NCI-H2081 (cell line): ENCODE results near the gene ZNF212.
"Not testable (repeated sequence)": the region's sequence is repeated elsewhere in the genome, so short reads cannot be mapped to it uniquely, and the experiment has no call there.

Experiments used
- DNase-seq, 2 experiments: peaks; one replicate each; lab custom pipeline; 2025; lab: John Stamatoyannopoulos, UW

ZNF212 gene

DNA sequence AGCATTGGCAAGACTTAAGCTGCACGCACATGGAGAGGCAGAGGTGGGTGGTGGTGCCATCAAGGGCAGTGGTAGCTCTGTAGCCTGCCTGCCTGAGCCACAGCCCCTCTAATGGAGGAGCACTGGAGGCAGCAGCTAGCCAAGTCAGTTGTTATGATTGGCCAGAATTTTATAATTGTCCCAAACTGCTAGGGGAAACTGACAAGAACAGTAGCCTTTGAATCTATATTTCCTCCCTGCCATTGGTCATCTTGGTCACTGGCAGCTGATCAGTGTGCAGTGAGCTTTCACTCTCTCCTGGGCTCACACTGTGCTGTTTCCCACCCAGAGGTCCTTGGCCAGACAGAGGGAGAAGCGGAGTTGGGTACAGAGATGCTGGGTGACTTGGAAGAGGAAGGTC lies 12.9 kb downstream of the ZNF212 start:
- DNase-seq, result no peak

DNA sequence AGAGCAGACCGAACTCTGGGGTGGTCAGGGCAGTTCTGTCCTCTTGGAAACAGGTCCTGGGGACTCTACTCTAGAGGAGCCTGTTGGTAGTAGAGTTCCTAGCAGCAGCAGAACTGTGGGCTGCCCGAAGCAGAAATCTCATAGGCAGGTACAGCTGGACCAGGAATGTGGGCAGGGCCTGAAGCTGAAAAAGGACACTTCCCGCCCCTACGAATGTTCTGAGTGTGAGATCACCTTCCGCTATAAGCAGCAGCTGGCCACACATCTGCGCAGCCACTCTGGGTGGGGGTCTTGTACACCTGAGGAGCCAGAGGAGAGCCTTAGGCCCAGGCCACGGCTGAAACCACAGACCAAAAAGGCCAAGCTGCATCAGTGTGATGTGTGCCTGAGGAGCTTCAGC lies 14.2 kb downstream of the ZNF212 start:
- no peak for DNase-seq

DNA sequence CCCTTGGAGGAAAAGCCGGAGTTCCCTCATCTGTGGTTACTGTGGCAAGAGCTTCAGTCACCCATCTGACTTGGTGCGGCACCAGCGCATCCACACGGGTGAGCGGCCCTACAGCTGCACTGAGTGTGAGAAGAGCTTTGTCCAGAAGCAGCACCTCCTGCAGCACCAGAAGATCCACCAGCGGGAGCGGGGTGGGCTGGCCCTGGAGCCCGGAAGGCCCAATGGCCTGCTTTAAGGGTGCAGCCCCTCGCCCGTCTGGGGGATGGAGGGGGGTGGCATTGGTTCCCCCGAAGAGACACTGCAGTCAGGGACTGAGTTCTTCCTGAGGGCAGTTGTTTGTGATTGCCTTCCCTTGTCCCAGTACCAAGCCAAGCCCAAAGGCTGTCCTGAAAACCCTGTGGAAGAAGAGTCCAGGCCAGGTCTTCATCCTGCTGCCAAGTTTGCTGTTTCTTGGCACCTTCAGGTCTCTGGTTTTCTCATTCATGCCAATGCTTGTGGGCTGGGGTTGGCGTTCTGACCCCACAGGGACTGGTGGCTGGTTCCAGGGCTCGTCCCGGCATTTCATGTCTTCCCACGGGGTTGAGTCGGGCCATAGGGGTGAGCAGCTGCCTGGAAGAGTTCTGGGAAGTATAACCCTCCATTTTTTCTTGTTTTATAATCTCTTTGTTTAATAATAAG lies 14.9 kb downstream of the ZNF212 start:
- no peak for DNase-seq

DNA sequence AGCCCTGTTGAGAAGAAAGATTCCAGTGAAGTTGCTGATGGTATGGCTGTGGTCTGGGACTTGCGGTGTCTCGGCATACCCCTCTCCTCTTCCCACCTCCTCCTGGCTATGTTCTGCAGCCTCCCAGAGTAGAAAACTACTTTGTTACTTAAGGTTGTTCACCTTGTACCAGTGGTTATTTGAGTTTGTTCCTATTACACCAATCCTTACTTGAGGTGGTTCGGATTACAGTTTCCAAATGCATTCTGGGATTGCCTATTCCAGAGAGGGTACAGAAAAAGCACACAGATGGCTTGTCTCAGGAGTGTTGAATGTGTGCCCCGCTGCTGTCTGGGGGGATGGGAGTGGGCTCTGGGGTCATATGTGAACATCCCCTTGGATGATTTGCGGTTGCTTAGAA lies 15.7 kb downstream of the ZNF212 start:
- no peak for DNase-seq

DNA sequence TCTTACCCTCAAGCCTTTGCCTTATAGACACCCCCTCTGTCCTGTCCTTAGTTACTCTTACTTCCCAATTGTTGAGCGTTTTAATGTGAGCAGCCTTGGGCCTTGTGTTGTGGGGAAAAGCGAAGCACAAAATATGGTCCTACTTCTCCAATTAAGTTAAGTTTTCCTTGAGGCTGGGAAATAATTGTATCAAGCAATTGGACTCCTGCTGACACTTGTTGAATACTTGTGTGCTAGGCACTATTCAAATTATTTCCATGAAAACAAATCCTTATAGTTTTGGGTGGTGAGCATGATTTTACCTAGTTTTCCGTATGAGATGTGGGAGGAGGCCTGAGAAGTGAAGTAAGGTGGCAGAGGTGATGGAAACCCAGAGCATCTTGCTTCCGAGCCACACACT lies 17.1 kb downstream of the ZNF212 start:
- DNase-seq, result no peak

DNA sequence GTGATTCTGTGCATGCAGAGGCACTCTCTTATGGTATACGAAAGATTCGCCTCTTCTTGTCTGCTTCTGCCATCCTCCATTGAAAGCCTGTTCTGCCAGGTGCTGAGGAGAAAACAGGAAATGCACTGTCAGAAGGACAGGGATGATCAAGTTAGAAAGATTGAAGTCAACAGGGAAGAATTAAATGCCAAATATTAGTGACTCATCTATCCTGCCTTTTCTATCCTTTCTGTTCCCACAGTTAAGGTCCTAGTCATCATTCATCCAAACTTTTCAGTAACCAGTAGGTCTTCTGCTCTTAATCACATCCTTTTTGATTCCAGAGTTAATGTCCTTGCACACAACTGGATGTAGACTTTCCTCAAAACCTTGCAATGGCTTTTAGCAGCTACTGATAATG lies 17.7 kb downstream of the ZNF212 start:
- no peak for DNase-seq

DNA sequence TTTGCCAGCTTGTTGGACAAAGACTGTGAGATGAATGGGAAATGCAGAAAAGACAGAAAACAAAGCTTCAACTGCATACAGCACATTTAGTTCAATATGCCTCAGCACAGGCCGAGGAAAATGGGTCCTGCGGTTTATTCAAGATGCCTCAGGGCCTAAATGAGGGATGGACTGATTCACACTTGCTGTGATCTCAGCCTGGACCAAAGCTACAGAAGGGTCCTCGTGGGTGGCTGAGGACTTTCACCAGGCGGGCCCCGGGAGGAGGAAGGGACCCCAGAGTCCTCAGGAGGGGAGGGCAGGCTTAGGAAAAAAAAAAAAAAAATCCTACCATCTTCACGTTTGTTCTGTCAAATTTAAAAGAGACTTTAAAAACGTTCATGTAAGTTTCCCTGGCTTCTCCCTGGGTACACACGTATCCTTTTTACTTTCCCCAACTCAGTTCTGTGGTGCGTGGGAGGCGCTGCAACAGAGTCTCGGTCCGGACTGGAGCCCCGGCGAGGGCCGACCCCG lies 21.9 kb downstream of the ZNF212 start:
- DNase-seq, result no peak

DNA sequence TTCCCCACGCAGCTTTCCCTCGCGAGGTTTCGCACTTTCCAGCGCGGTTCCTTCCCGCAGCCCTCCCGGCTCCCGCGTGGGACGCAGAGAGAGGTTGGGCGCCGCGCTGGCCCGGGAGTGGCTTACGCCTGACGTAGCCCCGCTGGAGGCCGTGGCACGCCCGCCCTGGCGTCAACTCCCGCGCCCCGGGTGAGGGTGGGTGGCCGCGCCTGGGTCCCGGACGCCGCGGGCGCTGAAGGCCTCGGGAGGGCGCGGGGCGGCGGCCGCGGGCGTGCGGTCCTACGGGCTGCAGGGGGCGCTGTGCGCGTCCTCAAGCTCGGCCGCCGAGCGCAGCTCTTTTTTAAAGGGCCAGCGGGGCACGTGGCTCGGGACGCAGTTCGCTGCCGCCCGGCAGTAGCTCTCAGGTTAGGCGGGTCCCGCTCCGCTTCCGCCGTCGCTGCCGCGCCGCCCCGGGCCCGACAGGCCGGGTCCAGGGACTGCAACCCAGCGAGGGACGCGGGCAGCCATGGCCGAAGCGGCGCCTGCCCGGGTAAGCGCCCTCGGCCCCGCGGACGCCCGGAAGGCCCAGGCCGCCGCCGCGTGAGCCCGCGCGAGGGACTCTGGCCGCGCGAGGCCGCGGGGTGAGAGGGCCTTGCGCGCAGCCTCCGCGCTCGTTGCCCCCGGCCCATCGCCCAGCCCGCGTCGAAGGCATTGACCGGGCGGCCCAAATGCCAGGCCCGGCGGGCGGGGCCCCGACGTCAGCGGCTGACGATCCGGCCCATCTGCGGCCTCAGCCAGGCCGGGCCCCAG lies 22.6 kb downstream of the ZNF212 start, which contains the start of gene ZNF783:
Gene ZNF783, plus strand, starts transcription at position 368 of the 789 bp plus-strand sequence. Its CDS starts 138 bp downstream, at position 506.
- DNase-seq, result peak; percentile 87

DNA sequence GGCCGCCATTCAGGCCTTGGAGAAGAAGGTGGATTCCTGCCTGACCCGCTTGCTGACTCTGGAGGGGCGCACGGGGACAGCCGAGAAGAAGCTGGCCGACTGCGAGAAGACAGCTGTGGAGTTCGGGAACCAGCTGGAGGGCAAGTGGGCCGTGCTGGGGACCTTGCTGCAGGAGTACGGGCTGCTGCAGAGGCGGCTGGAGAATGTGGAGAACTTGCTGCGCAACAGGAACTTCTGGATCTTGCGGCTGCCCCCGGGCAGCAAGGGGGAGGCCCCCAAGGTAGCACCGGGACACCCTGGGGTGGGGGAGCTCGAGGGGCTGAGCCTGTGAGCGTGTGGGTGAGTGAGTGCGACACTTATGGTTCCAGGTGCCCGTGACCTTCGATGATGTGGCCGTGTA lies 27.0 kb downstream of the ZNF212 start:
- no peak for DNase-seq

DNA sequence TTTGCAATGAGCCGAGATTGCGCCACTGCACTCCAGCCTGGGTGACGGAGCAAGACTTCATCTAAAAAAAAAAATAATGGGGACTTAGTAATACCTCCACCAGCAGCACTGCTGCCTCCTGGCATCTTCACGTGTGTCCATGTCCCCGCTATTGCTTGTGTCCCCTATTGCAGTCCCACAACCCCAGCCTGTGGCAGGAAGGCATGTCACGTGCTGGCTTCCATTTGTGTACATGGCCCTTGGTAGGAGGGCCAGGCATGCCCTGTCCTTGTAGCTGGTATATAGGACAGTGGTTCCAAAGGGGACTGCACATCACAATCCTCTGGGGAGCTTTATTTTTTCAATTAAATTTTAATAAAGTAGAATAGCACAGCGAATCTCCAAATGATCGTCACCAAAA lies 28.3 kb downstream of the ZNF212 start:
- DNase-seq, result no peak

DNA sequence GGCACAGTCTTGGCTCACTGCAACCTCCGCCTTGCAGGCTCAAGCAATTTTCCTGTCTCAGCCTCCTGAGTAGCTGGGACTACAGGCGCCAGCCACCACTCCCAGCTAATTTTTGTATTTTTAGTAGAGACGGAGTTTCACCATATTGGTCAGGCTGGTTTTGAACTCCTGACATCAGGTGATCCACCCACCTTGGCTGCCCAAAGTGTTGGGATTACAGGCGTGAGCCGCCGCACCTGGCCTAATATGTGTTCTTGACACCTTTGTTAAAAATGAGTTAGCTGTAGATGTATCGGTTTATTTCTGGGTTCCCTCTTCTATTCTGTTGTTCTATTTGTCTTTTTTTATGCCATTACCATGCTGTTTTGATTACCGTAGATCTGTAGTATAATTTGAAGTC lies 35.0 kb downstream of the ZNF212 start:
- DNase-seq, result not testable (repeated sequence)

DNA sequence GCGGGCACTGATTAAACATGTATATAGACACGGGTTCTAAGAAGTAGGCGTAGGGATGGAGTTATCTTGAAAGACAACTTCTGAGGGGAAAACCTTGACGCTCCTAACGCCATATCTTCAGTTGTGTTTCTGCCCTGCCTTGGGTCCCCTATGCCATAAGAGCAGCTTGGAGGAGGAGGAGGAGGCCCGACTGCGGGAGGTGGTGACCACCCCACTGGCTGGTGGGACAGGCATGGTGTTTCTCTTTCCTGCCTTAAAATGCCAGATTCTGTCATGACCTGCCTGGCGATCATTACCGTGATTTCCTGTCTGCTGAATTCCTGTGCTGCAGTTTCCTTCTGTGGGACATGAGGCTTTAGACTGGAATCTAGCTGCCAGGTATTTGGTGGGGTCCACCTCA lies 38.4 kb downstream of the ZNF212 start:
- DNase-seq, result no peak

DNA sequence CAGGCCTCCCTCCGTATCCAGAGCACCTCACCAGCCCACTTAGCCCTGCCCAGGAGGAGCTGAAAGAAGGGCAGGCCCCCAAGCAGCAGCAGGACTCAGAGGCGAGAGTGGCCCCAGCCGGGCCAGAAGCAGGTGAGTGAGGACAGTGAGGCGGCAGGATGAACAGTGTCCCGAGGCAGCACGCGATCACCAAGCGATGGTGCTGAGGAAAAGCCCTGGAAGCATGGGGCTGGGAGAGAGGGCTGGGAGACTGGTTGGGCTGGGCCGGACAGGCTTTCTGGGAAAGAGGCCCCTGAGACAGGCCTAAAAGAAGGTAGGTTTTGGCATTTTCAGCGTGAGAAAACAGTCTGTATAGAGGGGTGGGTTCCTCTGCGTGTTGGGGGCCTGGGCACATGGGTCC lies 38.9 kb downstream of the ZNF212 start:
- no peak for DNase-seq

DNA sequence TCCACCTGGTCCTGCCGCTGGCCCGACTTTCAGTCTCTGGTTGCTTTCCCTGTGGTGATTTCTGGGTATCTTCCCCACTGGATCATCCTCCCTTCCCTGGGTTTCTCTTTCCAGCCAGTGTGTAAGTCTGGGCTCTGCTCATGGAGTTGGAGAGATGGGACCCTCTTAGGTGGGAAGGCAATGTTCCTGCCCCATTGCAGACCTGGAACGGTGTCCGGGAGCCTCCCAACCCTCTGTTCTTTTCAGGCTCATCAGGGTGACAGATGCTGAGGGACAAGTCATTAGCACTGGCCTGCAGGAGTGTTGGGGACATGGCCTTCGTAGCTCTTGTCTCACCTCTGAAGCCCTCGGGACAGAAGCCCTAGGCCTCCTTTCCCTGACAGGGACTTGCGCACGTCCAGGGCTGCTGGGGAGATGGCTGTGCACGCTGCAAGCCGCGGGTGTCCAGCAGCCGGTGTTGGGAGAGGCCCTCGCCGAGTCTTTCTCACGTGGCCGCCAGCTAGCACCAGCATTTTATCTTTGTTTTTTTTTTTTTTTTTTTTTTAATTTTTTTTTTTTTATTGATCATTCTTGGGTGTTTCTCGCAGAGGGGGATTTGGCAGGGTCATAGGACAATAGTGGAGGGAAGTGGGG lies 39.8 kb downstream of the ZNF212 start:
- no peak for DNase-seq

DNA sequence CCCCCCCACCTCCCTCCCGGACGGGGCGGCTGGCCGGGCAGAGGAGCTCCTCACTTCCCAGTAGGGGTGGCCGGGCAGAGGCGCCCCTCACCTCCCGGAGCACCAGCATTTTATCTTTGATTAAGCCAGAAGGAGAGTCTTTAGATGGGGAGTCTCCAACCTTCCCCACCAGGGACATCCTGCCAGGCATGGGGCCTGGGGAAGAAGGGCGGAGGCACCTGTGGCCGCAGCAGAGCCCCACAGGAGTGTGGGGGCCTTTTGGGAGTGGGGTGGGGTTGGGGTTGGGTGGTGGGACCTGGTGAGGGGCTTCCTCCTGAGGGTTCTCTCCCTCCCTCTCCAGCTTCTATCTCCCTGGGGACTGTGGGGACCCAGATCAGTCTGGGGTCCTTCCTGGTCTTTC lies 40.7 kb downstream of the ZNF212 start:
- DNase-seq, result no peak

DNA sequence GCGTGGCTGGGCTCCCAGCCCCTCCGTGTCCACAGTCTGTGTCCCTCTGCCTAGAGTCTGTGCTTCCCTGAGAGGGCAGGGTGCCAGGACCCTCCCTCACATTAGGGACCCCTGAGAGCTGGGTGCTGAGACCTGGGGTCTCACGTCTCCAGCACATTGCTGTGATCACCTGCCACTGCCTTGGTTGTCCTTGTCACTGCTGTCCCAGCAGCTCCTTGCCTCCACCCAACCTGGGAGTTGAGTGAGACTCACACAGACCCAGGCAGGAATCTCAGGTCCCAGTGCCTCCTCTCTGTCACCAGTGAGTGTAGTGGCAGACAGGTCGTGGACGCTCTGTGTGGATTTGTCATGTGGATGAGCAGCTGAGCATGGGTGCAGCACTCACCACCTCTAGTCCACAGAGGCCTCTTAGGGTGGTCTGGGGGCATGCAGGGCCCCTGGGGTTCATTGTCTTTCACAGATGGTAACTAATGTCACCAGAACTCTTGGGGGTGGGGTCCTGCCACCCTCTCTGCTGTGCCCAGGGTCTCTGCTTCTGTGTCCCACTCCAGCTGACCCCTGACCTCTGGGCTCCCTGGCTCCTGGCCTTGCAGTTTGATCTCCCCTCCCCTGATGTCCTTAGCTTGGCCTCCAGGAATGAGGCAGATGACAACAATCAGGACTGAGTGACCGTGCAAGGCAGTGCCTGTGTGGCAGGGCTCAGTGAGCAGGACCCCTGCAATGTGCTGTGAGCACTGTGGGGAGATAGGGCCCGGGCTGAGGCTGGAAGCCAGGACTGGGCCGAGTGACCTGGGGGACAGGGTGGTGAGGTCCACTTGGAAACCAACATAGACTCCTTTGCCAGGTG lies 41.4 kb downstream of the ZNF212 start:
- no peak for DNase-seq

DNA sequence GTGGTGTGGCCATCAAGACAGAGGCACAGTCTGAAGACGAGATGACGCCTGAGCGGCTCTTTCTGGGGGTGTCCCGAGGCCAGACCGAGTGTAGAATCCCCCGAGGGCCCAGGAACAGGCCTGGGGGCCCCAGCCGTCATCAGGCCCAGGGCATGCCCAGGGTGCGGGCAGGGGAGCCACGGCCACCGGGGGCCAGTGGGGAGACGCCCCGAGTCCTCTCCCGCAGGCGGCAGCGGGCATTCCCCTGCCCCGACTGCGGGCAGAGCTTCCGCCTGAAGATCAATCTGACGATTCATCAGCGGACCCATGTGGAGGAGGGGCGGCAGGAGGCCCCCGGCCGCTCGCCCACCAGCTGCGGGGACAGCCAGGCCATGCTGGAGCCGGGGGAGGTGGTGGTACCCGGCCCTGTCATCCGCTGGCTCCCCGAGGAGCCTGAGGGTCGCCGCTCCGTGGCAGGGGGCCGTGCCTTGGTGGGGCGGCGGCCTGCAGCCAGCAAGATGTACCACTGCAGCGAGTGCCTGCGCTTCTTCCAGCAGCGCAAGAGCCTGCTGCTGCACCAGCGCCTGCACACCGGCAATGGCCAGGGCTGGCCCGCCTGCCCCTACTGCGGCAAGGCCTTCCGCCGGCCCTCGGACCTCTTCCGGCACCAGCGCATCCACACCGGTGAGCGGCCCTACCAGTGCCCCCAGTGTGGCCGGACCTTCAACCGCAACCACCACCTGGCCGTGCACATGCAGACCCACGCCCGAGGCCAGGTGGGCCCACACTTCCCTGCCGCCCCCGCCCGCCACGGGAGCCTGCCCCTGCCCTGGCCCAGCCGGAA lies 42.3 kb downstream of the ZNF212 start:
- DNase-seq, result no peak

DNA sequence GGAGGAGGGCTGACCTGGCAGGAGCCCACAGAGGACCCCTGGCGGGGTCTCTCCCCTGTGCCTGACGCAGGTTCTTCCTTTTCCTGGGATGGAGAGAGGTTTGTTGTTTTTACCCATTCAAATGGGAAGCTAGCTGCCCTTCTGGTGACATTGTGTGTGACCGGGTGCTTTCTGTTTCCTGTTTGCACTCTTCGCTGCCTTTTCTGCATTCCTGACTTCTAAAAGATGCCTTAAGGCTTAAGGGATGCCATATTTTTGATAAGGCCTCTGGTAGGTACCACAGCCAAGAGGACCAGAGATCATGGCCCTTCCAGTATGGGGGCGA lies 42.8 kb downstream of the ZNF212 start:
- DNase-seq, result no peak

DNA sequence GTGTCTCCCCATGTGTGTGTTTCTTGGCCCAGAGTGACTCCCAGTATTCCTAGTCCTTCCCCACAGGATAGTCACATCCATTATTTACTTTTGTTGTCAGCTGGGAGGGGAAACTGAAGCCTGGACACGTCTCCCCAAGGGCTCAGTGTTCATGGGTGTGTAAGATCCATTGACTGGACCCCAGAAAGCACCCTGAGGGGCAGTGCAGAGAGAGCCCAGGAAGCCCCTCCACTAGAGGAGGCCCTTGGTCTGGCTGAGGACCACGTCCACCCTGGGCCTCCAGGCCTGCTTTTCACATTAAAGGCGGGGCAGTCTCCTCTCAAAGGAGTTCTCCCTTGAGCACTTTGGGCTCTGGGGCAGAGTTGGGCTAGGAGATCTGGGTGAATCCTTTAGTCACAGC lies 43.9 kb downstream of the ZNF212 start:
- DNase-seq, result no peak

DNA sequence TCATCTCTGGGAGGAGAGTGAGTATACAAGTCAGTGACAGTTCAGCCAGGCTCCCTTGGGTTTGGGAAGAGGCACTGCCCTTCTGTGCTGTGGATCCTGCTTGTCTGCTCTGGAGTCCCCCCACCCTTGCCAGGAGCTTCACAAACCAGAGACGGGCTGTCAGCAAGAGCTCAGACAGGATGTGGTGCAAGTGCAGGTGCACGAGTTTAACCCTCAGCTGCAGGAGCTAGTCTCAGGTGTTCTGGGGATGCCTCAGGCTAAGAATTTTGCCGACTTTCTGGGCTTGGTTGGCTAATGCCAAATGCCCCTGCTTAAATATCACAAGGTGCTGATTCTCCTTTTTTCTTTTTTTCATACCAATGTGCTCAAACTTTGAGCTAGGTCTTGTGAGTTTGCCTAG lies 44.9 kb downstream of the ZNF212 start:
- DNase-seq, result peak; percentile 16 to 62

DNA sequence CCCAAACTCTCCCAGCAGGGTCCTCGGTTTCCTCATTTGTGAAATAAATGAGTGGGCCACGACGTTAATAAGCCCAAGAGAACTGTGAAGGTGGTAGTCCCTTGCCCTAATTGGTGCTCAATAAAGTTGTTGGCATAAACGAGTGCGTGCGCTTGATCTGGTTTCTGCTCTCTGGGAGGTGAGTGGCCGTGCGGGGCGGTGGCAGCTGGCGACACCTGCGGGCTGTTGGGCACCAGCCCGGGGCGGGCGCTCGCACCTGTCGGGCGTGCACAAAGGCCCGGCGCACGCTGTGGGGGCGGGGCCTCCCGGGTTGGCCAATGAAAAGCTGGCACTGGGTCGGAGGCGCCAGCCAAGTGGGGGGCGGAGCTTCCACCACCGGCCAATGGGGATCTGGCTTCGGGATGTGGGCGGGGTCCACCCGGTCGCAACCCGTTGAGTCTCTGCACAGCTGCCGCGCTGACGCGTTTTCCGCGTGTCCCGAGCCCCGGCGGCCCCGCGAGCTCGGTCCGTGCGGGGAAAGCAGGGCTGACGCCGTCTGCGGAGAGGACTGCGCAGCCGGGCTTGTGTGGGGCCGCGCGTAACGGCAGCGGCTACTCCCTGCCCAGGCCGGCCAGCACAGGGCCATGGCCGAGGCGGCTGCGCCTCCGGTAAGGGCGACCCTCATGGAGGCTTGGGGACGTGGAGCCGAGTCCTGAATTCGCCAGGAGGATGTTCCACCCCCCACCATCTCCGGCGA lies 45.6 kb downstream of the ZNF212 start:
- peak; percentile 98 to 99 for DNase-seq
